Hepatocyte (in vitro differentiated cells): ENCODE measurements around the gene PNPLA2.

ENCODE experiments used
- CTCF ChIP-seq: fragments of 200-600 bp; sonication (generic); IDR thresholded peaks from 2 replicates; pipeline ENCODE4 v1.5.1; 2016; ENCODE audit warnings: antibody characterized with exemption, mild to moderate bottlenecking; ENCODE audit not compliant: poor library complexity
- EZH2 ChIP-seq: fragments of 200-600 bp; sonication (generic); IDR thresholded peaks from 2 replicates; pipeline ENCODE4 v1.6.1; 2016; ENCODE audit warnings: antibody characterized with exemption, mild to moderate bottlenecking, borderline replicate concordance

- TF ChIP-seq CTCF (no peak), EZH2 (no peak)
These were observed 47.0 kb downstream of the PNPLA2 start for GRCh38 chr11:865462-866430.
